GM06990 (cell line): ENCODE measurements around the gene SIPA1L3.

Experiments
- DNase-seq: peaks from one replicate; pipeline ENCODE4 v3.0.0-alpha.2; 2011; ENCODE audit not compliant: insufficient read length; ENCODE audit errors: extremely low read depth
- H3K27me3 ChIP-seq: replicated peaks from 2 replicates; pipeline ENCODE4 v1.6.0; 2011; ENCODE audit warnings: low read length; ENCODE audit not compliant: control insufficient read depth, insufficient read depth
- H3K36me3 ChIP-seq: 2 replicates; pipeline ENCODE4 v1.5.1; 2011; ENCODE audit warnings: low read length; ENCODE audit not compliant: control insufficient read depth, insufficient read depth
- H3K4me3 ChIP-seq: replicated peaks from 2 replicates; pipeline ENCODE4 v1.5.1; 2011; ENCODE audit warnings: low read depth, mild to moderate bottlenecking, control low read depth, low read length
- TF ChIP-seq, protein P1 (sequence below): IDR thresholded peaks from 2 replicates; pipeline ENCODE4 v1.5.1; 2011; ENCODE audit warnings: low read length, control low read depth, mild to moderate bottlenecking, inconsistent platforms; ENCODE audit not compliant: insufficient read depth, poor library complexity, severe bottlenecking

Gene SIPA1L3

GRCh38 chr19:37969695-37970094, 62.7 kb downstream of the SIPA1L3 start:
- H3K36me3 ChIP-seq, result peaks cover 2% of the 10 kb centered on the region
- no peaks in the 10 kb centered on the region for H3K27me3 ChIP-seq
- TF ChIP-seq, protein P1, sequence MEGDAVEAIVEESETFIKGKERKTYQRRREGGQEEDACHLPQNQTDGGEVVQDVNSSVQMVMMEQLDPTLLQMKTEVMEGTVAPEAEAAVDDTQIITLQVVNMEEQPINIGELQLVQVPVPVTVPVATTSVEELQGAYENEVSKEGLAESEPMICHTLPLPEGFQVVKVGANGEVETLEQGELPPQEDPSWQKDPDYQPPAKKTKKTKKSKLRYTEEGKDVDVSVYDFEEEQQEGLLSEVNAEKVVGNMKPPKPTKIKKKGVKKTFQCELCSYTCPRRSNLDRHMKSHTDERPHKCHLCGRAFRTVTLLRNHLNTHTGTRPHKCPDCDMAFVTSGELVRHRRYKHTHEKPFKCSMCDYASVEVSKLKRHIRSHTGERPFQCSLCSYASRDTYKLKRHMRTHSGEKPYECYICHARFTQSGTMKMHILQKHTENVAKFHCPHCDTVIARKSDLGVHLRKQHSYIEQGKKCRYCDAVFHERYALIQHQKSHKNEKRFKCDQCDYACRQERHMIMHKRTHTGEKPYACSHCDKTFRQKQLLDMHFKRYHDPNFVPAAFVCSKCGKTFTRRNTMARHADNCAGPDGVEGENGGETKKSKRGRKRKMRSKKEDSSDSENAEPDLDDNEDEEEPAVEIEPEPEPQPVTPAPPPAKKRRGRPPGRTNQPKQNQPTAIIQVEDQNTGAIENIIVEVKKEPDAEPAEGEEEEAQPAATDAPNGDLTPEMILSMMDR, result no peak
- no peak overlapping the region for H3K4me3 ChIP-seq
- no peak for DNase-seq

- H3K4me3 ChIP-seq, result no peak overlapping the region
- H3K27me3 ChIP-seq, result no peaks in the 10 kb centered on the region
- peaks cover 2% of the 10 kb centered on the region for H3K36me3 ChIP-seq
- TF ChIP-seq, protein P1, result no peak
- DNase-seq, result no peak
Observed at GRCh38 chr19:37970699-37971098, 63.7 kb downstream of the SIPA1L3 start.

GRCh38 chr19:37972803-37973202, 65.8 kb downstream of the SIPA1L3 start:
- Histone ChIP-seq H3K27me3 (no peaks in the 10 kb centered on the region), H3K4me3 (no peak overlapping the region), H3K36me3 (peaks cover 2% of the 10 kb centered on the region)
- TF ChIP-seq, protein P1, result no peak
- no peak for DNase-seq

DNA sequence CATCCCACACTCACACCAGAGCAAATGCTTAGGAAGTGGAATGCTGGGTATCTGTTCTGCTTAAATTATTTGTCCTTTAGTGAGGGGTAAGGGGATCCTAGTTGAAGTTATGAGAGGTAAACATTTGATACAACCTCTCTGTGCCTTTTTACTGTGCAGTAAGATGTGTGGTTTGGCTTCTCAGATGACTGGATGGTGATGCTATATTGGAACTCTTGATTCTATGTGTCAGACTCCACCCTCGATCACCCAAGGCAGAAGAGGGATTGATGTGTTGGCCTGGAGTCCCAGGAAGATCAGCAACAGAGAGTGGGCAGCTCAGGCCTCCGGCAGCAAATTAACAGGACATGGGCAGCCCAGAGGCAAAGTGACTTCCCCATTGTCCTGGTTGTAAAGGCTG, 66.7 kb downstream of the SIPA1L3 start:
- Histone ChIP-seq H3K27me3 (no peaks in the 10 kb centered on the region), H3K36me3 (peaks cover 2% of the 10 kb centered on the region), H3K4me3 (no peak overlapping the region)
- peak; percentile 44 for DNase-seq
- TF ChIP-seq, protein P1, result no peak

GRCh38 chr19:37975071-37975470, 68.1 kb downstream of the SIPA1L3 start:
- peaks cover 2% of the 10 kb centered on the region for H3K36me3 ChIP-seq
- TF ChIP-seq, protein P1, result peak; percentile 54
- no peaks in the 10 kb centered on the region for H3K27me3 ChIP-seq
- no peak overlapping the region; the same call in 1 of the 2 replicates for H3K4me3 ChIP-seq
- DNase-seq, result peak; percentile 67

DNA sequence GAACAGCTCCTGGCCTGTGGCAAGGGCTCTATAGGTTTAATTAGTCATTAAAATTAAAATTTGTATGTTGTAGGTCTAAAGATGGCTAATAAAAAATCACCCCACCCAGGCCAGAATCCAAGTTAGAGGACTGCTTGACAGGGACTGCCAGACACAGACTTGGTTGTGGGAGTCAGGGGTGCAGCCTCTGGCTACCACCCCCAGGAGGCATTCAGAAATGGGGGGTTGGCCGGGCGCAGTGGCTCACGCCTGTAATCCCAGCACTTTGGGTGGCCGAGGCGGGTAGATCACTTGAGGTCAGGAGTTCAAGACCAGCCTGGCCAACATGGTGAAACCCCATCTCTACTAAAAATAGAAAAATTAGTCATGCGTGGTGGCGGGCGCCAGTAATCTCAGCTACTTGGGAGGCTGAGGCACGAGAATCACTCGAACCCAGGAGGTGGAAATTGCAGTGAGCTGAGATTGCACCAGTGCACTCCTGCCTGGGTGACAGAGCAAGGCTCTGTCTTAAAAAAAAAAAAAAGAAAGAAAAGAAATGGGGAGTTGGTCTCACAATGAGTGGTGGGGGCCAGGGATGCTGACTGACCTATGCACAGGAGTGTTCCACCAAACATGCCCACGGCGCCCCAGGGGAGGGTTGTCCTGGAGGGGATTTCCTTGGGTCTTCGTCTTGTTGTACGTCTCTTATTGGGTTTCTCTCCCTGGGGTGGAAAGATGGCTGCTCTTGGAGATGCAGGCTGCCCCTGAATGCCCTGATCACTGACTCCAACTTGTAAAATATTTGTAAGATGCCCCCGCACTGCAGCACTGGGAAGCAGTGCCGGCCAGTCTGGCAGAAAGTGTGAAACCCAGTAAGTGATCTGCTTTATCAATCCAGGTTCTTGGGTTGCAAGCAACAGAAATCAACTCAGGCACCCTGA, 68.8 kb downstream of the SIPA1L3 start:
- no peaks in the 10 kb centered on the region for H3K36me3 ChIP-seq
- no peak overlapping the region for H3K4me3 ChIP-seq
- TF ChIP-seq, protein P1, result no peak
- peak; percentile 58 for DNase-seq
- H3K27me3 ChIP-seq, result no peaks in the 10 kb centered on the region
